ENCODE data around the gene LDLRAD4.

The LDLRAD4 gene

GRCh38 chr18:13286456-13287125 lies 68.0 kb downstream of the LDLRAD4 start:
- DNase-seq (ENCODE audit: low read depth), result no peak

- no peak for DNase-seq (ENCODE audit: low read depth)
Observed at GRCh38 chr18:13287372-13287771, 68.8 kb downstream of the LDLRAD4 start.

DNA sequence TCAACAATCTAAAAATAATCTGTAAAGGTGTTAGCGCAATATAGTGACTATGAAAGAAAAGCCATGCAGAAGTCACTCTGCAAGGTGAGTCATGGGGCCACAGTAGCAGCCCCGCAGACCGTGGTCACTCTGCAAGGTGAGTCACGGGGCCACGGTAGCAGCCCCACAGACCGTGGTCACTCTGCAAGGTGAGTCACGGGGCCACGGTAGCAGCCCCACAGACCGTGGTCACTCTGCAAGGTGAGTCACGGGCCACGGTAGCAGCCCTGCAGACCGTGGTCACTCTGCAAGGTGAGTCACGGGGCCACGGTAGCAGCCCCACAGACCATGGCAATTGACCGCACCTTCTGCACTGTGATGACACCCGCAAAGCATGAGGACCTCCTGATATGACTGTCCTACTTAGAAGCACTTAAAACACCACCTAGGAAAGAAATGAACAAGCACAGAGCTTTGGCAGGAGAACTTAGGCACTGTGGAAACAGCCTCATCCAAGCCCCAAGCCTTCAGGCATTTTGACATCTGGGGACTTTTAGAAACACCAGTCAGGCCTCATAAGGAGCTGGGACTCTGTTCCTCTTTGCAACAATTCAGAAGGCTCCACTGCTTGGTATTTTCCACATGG lies 70.1 kb downstream of the LDLRAD4 start:
- no peak for DNase-seq (ENCODE audit: low read depth)

DNA sequence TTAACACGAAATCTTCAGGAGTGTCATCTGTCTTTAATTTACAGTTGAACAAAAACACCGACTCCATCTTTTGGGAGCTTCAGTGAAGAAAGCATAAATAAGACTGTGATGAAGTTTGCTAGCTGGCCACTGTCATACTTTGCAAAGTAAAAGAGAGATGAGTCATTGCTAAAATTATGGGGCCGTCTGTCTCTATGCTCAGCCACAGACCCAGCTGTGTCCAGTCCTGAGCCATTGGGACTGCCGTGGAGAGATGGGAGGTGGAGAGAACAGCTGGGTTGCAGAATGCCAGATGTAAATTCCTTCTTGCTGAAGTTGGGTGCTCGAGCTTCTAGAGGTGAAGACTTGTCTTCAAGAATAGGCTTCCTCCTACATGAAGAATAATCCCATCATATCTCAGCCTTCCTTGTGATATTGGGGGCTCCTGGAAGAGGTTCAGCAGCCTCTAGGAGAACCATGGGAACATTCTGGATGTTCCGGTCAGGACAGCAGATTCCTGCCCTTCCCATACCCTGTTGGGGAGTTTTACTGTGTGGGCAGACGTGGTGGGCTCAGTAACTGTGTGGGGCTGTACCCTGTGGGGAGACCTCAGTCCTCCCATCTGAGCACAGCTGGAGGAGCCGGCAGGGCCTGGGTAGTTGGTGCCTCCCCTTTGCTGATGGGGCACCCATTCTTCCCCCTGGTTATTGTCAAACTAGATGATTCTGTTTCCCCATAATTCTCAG lies 71.1 kb downstream of the LDLRAD4 start:
- no peak for DNase-seq (ENCODE audit: low read depth)

DNA sequence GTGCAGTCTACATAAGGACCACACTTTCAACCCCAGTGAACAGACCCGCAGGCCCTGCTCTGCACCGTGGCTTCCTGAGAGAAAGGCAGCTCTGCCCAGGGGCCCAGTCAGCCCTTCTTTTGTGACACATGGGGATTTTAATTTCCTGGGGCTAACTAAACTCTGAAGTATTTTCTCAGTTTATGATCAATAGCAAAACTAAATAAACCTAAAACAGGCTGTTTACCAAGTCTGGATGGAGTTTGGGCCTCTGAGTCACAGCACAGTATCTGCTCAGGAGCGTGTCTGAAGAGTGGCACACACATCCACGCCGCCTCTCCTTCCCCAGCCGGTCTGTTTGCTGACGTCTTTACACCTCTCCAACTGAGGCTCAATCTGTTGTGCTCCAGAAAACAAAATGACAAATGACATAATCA lies 72.3 kb downstream of the LDLRAD4 start:
- no peak for DNase-seq (ENCODE audit: low read depth)

DNA sequence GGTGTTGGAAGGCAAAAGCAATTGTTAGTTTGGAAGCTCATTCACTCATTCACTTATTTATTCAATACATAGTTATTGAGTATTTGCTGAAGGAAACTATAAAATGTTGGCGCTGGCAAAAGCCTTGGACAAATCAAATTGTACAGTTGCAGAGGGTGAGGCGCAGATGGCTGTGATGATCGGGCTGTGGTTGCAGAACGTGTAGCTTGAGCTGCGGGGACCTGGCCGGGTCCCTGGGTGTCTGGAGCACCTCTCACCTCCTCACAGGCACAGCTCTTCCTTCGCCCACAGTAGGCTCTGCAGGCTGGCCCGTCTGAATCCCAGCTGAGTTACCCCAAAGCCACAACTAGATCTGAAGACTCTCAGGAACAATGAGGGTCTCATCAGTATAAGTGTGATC lies 72.7 kb downstream of the LDLRAD4 start:
- DNase-seq (ENCODE audit: low read depth), result no peak

DNA sequence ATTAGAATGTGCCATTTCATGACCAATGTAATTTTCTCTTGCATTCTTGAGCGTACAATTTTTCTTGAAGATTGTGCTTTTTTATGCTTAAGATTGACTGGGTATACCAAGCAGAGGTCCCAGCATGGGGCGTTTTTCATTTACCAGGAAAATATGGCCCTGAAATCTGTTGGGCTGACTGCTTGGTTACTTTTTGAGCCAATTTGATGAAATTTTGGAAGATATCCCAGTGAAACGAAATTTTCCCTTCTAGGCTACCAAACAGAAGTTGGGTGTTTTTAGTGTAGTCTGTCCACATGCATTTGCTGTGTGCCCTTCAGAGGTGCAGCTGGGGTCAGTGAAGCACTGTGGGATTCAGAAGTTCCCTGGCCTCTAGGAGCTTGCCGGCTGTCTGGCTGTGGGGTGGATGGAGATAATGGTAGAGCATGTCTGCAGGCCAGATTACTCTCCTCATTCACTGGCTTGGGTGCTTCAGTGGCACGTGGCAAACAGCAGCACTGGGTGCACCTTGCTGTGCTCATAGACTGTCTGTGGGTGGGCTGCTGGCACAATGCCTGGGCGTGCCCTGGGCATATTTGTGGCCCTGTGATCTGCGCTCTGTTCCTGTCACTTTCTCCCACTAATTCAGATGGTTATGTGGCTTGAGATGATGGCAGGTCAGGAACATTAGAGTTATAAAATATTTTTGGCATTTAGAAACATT lies 73.3 kb downstream of the LDLRAD4 start:
- DNase-seq (ENCODE audit: low read depth), result no peak

DNA sequence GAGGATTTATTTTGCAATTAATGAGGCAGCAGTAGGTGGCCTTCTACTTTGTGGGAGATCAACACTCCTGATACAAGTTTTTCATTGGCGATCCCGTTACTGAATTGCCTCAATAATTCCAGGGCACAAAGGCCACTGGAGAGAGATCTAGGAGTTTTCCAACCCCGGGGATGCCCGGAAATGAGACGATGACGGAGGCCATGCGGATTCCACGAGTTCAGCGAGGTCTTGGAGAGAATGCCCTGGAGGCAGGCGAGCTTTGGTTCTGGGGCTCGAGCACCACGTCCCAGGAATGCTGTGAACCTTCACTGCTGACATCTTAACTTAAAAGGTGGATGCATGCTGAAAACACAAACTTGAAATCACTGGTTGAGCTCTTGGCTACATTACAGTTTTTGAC lies 74.2 kb downstream of the LDLRAD4 start:
- no peak for DNase-seq (ENCODE audit: low read depth)

DNA sequence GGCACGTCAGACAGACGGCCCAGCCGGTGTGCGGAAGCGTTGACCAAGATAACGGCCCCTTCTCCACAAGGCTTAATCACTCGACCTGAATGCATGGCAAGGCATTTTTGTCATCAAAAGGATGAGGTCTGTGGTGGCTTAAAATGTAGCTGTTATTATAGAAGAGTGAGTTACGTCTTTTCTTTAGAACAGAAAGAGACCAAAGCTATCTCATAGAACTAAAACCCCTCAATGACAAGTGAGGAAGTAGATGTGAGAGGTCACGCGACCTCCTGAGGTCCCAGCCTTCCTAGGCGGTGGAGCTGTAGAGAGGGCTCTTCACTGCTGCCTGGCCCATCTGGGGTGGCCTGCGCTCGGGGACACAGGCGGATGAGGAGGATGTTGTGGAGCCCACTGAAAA lies 75.7 kb downstream of the LDLRAD4 start:
- no peak for DNase-seq (ENCODE audit: low read depth)

DNA sequence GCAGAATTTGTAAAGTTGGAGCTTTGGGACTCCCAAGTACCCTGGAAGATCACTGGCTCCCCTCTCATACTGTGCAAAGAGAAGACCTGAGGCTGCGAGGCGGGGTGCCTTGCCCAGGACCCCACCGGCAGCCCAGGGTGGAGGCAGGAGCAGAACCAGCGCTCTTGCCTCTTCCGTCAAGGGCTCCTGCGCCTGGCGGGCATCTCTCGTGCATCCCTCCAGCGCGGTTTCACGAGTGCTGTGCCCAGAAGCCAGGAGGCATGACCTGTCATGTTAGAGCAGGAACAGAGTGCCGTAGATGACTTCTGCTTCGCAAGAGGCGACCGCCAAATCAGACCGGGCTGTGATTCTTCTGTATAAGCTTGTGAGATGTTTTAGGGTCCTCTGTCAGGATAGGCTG lies 77.3 kb downstream of the LDLRAD4 start:
- no peak for DNase-seq (ENCODE audit: low read depth)

GRCh38 chr18:13296867-13297574 lies 78.5 kb downstream of the LDLRAD4 start:
- DNase-seq (ENCODE audit: low read depth), result no peak

- DNase-seq (ENCODE audit: low read depth), result no peak
Observed at GRCh38 chr18:13298262-13298661, 79.7 kb downstream of the LDLRAD4 start.

DNA sequence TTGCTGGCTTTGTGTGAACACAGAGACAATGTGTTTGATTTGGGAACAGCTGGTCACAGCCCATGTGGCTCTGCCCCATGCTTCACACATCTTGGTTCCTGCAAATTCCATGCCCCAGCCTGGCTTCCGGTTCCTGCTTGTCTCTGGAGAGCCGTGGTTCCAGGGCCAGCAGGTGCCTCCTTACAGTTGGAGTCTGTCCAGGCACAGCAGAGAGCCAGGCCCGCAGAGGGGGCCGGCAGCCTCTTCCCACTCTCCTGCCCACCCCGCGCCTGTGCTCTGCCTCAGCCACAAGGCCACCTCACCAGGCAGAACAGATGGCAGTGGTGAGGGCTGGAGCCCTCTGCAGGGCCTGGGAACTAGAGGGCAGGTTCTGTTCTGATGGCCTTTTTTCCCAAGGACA lies 81.5 kb downstream of the LDLRAD4 start:
- DNase-seq (ENCODE audit: low read depth), result no peak

DNA sequence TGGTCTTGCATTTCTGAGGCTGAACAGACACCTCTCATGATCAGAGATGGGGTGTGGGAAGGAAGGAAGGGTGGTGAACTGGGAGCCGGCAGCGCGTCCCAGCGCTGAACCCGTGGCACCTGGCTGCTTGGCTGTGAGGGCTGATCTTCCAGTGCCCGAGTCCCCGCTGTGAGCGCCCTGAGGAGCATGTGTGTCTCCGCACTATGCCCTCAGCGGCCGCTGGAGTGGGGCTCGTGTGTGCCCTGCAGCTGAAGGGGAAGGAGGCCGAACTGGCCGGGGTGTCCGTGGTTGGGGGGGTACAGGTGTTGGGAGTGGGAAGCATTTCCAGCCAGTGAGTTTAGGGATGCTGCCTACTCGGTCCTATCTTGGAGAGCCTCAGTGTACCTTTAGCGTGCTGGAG lies 82.2 kb downstream of the LDLRAD4 start:
- no peak for DNase-seq (ENCODE audit: low read depth)

DNA sequence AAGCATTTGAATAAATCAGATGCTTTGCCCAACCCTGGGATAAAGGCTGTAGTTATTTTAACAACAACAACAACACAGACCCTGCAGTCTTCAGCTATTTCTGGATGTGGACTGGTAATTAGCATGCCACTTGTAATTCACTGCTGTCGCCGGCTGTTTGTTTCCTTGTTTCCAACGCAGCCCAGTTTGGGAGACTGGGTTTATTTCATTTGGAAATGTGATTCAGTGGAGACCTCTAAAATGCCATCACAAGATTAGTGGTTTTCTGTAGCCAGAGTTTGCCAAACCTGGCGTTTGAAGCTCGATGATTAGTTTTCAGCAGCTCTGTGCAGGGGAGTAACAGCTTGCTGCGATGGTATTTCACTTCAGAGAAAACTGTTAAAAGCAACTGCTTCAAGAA lies 83.5 kb downstream of the LDLRAD4 start:
- no peak for DNase-seq (ENCODE audit: low read depth)

DNA sequence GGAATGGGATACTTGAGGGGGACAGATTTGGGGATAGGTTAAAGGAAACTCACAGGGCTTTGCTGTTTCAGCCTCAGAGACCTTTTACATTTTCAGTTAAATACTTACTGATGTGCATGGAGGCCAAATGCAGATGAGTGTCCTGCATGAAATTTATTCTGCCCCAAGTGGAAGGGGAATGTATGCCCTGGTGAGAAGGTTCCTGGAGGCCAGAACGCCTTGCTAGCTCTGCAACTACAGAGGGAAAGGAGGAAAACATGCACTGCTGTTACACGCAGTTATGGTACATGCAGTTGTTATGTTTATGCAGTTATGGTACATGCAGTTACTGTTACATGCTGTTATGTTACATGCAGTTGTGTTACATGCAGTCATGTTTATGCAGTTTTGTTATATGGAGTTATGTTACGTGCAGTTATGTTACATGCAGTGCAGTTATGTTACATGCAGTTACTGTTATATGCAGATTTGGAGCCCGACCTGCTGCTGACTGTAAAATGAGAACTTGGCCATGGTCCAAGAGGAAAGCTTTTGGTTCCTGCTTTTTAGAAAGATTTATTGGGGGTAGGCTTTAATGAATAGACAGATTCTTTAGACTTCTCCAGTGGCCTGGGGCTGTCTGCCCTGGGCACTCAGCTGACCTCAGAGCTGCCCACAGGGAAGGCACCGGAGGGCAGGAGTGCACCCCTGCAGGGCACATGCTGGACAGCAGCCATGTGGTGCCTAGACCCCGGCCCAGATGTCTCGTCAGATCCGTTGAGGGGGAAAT lies 84.1 kb downstream of the LDLRAD4 start:
- DNase-seq (ENCODE audit: low read depth), result no peak

DNA sequence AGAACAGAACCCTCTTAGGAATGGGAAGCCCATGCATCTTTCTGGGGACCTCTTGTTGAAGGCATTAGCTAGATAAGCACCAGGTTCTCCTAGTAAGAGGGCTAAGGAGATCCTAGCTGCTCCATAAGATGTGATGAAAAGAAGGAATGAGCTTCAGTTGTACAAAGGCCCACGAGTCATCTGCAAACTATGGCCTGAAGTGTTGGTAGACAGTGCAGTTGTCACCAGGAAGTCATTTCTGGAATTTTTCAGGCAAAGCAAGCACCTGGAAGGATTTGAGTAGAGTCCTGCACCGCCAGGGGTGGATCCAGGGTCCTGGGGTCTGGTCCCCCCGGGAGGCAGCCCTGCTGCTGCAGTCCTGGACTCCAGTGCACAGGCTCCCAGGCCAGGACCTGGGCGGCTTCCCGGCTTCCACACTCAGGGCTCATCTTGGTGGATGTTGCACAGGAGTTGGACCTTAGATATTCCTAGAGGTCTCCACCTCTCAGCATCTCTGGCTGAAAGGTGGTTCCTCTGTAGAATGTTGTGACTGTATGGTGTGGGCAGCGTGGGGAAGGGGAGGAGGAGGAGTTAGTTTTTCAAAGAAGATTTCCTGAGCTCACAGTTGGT lies 85.3 kb downstream of the LDLRAD4 start:
- no peak for DNase-seq (ENCODE audit: low read depth)

GRCh38 chr18:13305301-13305700 lies 86.7 kb downstream of the LDLRAD4 start:
- DNase-seq (ENCODE audit: low read depth), result no peak

DNA sequence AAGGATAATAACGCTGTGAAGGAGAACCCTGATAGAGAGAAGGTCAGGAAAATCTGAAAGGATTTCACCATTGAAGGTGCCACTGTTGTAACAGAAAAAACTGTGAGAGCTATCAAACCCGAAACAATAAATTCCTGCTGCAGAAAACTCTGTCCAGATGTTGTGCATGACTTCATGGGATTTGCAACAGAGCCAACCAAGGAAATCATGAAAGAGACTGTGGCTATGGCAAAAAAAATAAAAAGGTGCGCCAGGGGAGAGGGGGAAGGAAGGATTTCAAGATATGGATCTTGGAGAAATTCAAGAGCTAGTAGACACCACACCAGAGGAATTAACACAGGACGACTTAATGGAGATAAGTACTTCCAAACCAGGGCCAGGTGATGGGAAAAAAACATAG lies 88.0 kb downstream of the LDLRAD4 start:
- no peak for DNase-seq (ENCODE audit: low read depth)

- DNase-seq (ENCODE audit: low read depth), result no peak
Observed at GRCh38 chr18:13308369-13308768, 89.8 kb downstream of the LDLRAD4 start.
